Ishikawa (cell line): Measurements from ENCODE around the gene LDAH.

Experiments used
- CREB1 ChIP-seq: IDR thresholded peaks from 2 replicates; pipeline ENCODE4 v1.6.1; 2012; ENCODE audit warnings: low read depth
- EGR1 ChIP-seq: IDR thresholded peaks from 2 replicates; pipeline ENCODE4 v1.6.1; 2012
- RAD21 ChIP-seq: IDR thresholded peaks from 2 replicates; pipeline ENCODE4 v1.6.1; 2012; ENCODE audit warnings: low read depth
- TAF1 ChIP-seq: IDR thresholded peaks from 2 replicates; pipeline ENCODE4 v1.6.1; 2012; ENCODE audit warnings: low read depth, mild to moderate bottlenecking
- ZBTB7A ChIP-seq: IDR thresholded peaks from 2 replicates; pipeline ENCODE4 v1.6.1; 2012; ENCODE audit warnings: low read depth

- TF ChIP-seq TAF1 (no peak), EGR1 (no peak), RAD21 (no peak), ZBTB7A (no peak), CREB1 (no peak)
Measured at GRCh38 chr2:20664071-20664390, 158.9 kb downstream of the LDAH start.
